Common myeloid progenitor, CD34-positive (primary cell): ENCODE measurements around the gene SNX5.
"Not testable (repeated sequence)": the region's sequence is repeated elsewhere in the genome, so short reads cannot be mapped to it uniquely, and the experiment has no call there.

Experiments used
- CTCF ChIA-PET: fragments of 350-600 bp; sonication (Branson Sonifier 250); formaldehyde crosslinking; loops from one replicate; lab custom pipeline; 2021; ENCODE audit warnings: antibody characterized with exemption; lab: Charles Lee
- POLR2A ChIA-PET: fragments of 350-600 bp; sonication (Branson Sonifier 250); formaldehyde crosslinking; loops from one replicate; lab custom pipeline; 2021; ENCODE audit warnings: antibody characterized with exemption; lab: Charles Lee
- DNase-seq, 3 donors: peaks; one replicate each; pipeline versions ENCODE4 v3.0.0 to v3.0.0-alpha.2; 2013
- H3K27ac ChIP-seq, 2 experiments: 1 replicate in 1 of 2; 2 replicates in 1 of 2; pipeline ENCODE4 v1.7.0; 2013; ENCODE audit warnings: inconsistent platforms in 2 of 2, low read length in 2 of 2, mild to moderate bottlenecking in 2 of 2, low read depth in 1 of 2, moderate library complexity in 1 of 2; ENCODE audit not compliant: severe bottlenecking in 2 of 2, insufficient read depth in 1 of 2, poor library complexity in 1 of 2
- H3K27me3 ChIP-seq, 5 experiments: replicated peaks in 2 of 5; 1 replicate in 3 of 5; 2 replicates in 2 of 5; pipeline versions ENCODE4 v1.6.1 to v1.7.0; 2013; ENCODE audit warnings: low read length in 4 of 5, mild to moderate bottlenecking in 2 of 5, moderate library complexity in 2 of 5, inconsistent platforms in 1 of 5; ENCODE audit not compliant: insufficient read depth in 5 of 5, control insufficient read depth in 4 of 5
- H3K36me3 ChIP-seq, 4 experiments: 1 replicate in 2 of 4; 2 replicates in 2 of 4; pipeline versions ENCODE4 v1.6.1 to v1.7.0; 2013; ENCODE audit warnings: low read length in 3 of 4, control low read depth in 1 of 4, mild to moderate bottlenecking in 1 of 4; ENCODE audit not compliant: control insufficient read depth in 4 of 4, insufficient read depth in 4 of 4
- H3K4me1 ChIP-seq, 4 experiments: 1 replicate in 3 of 4; 2 replicates in 1 of 4; pipeline versions ENCODE4 v1.6.1 to v1.7.1; 2013; ENCODE audit warnings: low read length in 3 of 4, mild to moderate bottlenecking in 3 of 4, control low read depth in 1 of 4, inconsistent platforms in 1 of 4, moderate library complexity in 1 of 4; ENCODE audit not compliant: control insufficient read depth in 4 of 4, insufficient read depth in 4 of 4; ENCODE audit errors: control extremely low read depth in 1 of 4
- H3K4me3 ChIP-seq, 7 experiments: 1 replicate in 4 of 7; 2 replicates in 3 of 7; pipeline versions ENCODE4 v1.5.1 to v1.7.0; 2013; ENCODE audit warnings: mild to moderate bottlenecking in 7 of 7, low read length in 6 of 7, moderate library complexity in 6 of 7, inconsistent platforms in 2 of 7, low read depth in 2 of 7, control low read depth in 1 of 7; ENCODE audit not compliant: insufficient read depth in 4 of 7, control insufficient read depth in 1 of 7; ENCODE audit errors: extremely low read depth in 1 of 7
- H3K9me3 ChIP-seq, 5 experiments: 1 replicate in 4 of 5; 2 replicates in 1 of 5; pipeline versions ENCODE4 v1.6.1 to v1.7.1; 2013; ENCODE audit warnings: low read length in 4 of 5, mild to moderate bottlenecking in 2 of 5, inconsistent platforms in 1 of 5, low read depth in 1 of 5, moderate library complexity in 1 of 5; ENCODE audit not compliant: control insufficient read depth in 4 of 5, insufficient read depth in 2 of 5; ENCODE audit errors: control extremely low read depth in 1 of 5
- WGBS: methylation state at CpG from one replicate; pipeline ENCODE4 v1.1.5; 2013; ENCODE audit not compliant: insufficient coverage; 5-methylcytosine and 5-hydroxymethylcytosine counted together

The SNX5 gene

DNA sequence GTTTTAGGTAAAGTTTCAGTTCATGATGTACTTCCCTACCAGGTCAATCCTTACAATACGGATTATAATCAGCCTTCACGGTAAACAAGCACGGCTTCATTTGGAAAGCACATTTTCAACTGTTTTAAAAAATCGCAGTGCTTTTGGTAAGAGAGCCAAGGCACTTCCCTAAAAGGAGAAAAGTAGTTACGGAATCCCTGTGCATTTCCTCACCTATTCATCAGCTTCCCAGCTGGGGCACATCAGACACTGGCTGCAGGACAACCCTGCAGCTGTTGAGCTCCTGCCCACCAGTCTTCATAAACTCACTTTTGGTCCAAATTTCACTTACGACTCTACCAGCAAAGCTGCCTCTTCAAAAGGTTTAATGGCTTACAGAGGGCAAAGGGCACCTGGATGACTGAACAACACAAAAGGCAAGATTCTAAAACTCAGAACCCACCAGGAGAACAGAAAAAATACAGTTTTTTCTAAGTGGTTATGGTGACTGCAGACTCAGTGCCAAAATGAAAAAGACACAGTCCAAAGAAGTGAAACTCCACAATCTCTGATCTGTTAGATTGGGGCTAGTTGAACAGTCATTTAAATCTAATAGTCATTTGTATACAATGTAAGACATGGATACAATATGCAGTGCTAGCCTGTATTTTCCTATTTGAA is 7.5 kb downstream of the SNX5 start:
- ChIA-PET CTCF (interaction anchor here (0.6 to 14.2 kb wide), 3 partner anchors 24 to 36 kb away, joined by 3 to 108 read pairs (median 3); no protein-coding TSS in a partner anchor), POLR2A (no interaction called here)
- DNase-seq = no peak
- Histone ChIP-seq H3K4me1 (peaks cover 61 to 94% (median 80%) of the 10 kb centered on the region in 4 experiments), H3K27ac (peak overlapping the region; percentile 20 to 50), H3K9me3 (no peaks in the 10 kb centered on the region), H3K27me3 (no peaks in the 10 kb centered on the region), H3K4me3 (peak overlapping the region in 2 of 7 experiments; percentile 23 to 39), H3K36me3 (peaks cover 0 to 40% (median 3%) of the 10 kb centered on the region in 4 experiments)
- WGBS = 85% methylated on average over 5 of the region's 6 CpGs

DNA sequence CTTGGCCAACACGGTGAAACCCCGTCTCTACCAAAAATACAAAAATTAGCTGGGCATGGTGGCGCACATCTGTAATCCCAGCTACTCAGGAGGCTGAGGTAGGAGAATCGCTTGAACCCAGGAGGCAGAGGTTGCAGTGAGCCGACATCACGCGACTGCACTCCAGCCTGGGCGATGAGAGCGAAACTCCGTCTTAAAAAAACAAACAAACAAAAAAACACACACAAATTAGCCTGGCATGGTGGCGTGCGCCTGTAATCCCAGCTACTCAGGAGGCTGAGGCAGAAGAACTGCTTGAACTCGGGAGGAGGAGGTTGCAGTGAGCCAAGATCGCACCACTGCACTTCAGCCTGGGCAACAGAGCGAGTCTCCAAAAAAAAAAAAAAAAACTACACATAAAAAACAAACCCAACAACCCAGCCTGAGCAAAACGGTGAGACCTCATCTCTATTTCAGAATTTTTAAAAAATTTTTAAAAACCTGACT is 8.2 kb downstream of the SNX5 start:
- DNase-seq, POLR2A ChIA-PET, H3K9me3 ChIP-seq, H3K27me3 ChIP-seq, H3K4me3 ChIP-seq: not testable (repeated sequence)
- WGBS = 98% methylated on average over 7 of the region's 16 CpGs
- H3K36me3 ChIP-seq = peaks cover 0 to 42% (median 3%) of the 10 kb centered on the region in 4 experiments
- peak overlapping the region; percentile 46 to 77 for H3K27ac ChIP-seq
- CTCF ChIA-PET = interaction anchor here (14.2 kb wide), 1 partner anchor 23 kb away, joined by 108 read pairs; no protein-coding TSS in a partner anchor
- H3K4me1 ChIP-seq = peaks cover 62 to 94% (median 82%) of the 10 kb centered on the region in 4 experiments

DNA sequence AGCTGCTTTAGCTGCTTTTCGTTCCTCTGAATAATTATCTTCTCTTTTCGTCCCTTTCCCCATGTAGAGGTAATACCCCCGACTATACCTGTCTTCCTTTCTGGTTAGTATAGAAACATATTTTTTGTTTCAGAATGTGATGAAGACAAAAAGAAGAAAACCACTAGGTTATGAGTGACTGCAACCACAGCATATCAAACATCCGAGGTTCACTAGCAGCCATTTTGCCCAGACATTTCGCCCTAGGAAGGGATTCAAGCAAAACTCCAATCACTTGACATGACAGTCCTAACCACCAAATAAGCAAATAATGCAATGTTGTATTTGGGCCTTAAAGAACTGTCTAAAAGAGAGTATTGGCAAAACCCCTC is 9.4 kb downstream of the SNX5 start:
- CTCF ChIA-PET = interaction anchor here (1.1 to 14.2 kb wide), 7 partner anchors 8 to 39 kb away, joined by 3 to 108 read pairs (median 5); partner anchors contain the start of genes MGME1 and SNX5
- Histone ChIP-seq H3K4me3 (peak overlapping the region in 2 of 7 experiments; percentile 20 to 54), H3K9me3 (no peaks in the 10 kb centered on the region), H3K4me1 (peaks cover 61 to 92% (median 76%) of the 10 kb centered on the region in 4 experiments), H3K27me3 (no peaks in the 10 kb centered on the region), H3K27ac (peak overlapping the region; percentile 47 to 77), H3K36me3 (peaks cover 3 to 46% (median 9%) of the 10 kb centered on the region in 4 experiments)
- WGBS = 38% methylated on average over 2 of the region's 5 CpGs
- POLR2A ChIA-PET = interaction anchor here (1.4 kb wide), 1 partner anchor 8 kb away, joined by 3 read pairs; no protein-coding TSS in a partner anchor
- DNase-seq = no peak

DNA sequence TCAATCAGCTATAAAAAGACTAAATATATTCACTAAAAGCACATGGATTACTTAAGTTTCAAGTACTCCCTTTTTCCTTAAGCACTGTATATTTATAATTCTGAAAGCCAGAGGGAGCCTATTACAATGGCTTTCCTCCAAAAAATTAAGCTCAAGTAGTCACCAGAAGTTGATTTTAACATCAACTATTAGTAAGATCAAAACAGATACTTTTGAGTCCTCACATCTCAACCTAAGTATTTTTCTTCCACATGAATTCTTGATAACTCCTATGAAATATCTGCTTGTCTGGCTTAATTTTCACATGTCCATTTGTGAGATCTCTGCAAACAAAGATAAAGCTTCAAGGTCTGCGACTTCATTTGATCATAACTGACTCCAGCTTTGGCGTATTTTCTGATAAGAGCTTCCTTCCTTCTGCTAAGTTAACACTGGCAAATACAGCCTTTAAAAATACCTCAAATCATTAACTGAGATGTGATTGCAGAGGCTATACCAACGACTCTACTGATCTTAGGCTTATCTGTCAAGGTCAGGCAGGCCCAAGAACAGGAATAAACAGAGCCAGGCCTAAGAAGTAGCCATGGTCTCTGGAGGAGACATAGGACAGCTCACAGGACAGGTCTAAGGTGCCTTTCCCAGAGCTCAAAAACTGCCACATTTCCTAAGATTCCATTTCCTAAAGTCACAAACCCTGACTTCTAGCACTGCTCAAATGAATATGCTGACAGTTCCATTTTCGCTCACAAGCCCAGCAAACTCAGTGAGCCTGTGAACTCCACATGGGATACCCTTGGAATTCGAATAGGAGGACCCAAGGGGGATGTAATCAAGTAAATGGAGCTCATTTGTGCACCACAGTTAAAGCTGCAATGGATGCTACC is 10.0 kb downstream of the SNX5 start:
- Histone ChIP-seq H3K4me1 (peaks cover 57 to 88% (median 71%) of the 10 kb centered on the region in 4 experiments), H3K9me3 (no peaks in the 10 kb centered on the region), H3K27ac (peak overlapping the region; percentile 47 to 77), H3K36me3 (peaks cover 3 to 46% (median 16%) of the 10 kb centered on the region in 4 experiments), H3K27me3 (no peaks in the 10 kb centered on the region), H3K4me3 (peak overlapping the region in 3 of 7 experiments; percentile 8 to 58 (median 34))
- CTCF ChIA-PET = interaction anchor here (0.9 to 14.2 kb wide), 12 partner anchors 9 to 40 kb away, joined by 3 to 108 read pairs (median 4); partner anchors contain the start of genes MGME1 and SNX5
- 7% methylated on average over 3 of the region's 5 CpGs for WGBS
- DNase-seq = peak in 2 of 3 donors; percentile 51 to 75
- POLR2A ChIA-PET = interaction anchor here (1.0 to 1.4 kb wide), 3 partner anchors 8 to 13 kb away, joined by 3 to 4 read pairs (median 3); partner anchors contain the start of genes MGME1 and SNX5

DNA sequence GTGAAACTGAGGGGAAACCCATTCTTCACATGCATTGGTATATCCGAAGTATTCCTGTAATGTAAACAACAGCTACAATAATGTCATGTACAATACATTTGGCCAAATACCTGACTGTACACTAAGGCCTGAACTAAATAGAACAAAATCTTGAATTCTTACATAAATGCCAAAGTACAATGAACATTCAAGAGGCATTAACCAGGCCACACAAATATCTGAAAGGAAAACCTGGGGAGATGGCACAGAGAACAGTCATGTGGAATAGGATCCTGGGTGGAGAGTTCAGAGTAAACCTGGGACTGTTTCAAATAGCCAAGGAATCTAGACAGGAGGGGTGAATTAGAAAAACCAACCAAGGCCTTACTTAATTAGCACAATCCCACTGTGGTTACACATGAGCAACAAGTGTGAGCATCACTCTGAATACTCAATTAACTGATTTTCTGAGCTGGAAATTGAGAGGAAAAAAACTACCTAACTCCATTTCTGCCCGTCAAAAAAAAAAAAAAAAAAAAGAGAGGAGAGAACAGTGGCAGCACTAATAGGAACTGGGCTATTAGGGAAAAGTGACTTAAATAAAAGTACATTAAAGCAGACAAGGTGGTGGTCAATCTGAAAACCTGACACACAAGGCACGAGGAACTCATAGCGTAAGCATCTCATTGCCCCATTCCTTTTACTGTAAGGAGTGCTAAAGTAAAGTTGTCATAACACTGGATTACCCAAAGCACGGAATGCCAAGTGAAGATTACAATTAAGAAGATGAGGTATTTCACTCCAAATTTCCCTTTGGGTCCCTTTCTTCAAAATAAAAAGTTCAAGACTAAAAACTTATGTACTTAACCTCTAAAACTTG is 10.9 kb downstream of the SNX5 start:
- DNase-seq = no peak
- H3K4me1 ChIP-seq = peaks cover 54 to 79% (median 63%) of the 10 kb centered on the region in 4 experiments
- H3K36me3 ChIP-seq = peaks cover 7 to 48% (median 24%) of the 10 kb centered on the region in 4 experiments
- no peaks in the 10 kb centered on the region for H3K9me3 ChIP-seq
- ChIA-PET CTCF (interaction anchor here (0.6 to 14.2 kb wide), 14 partner anchors 9 to 417 kb away, joined by 3 to 108 read pairs (median 5); partner anchors contain the start of genes MGME1 and SNX5), POLR2A (interaction anchor here (1.0 to 1.4 kb wide), 3 partner anchors 9 to 12 kb away, joined by 3 to 4 read pairs (median 3); partner anchors contain the start of genes MGME1 and SNX5)
- WGBS = 100% methylated on average over 1 of the region's 5 CpGs
- peak overlapping the region; percentile 47 to 77 for H3K27ac ChIP-seq
- H3K27me3 ChIP-seq = no peaks in the 10 kb centered on the region
- H3K4me3 ChIP-seq = peak overlapping the region in 3 of 7 experiments; percentile 8 to 58 (median 34)
